Measurements from ENCODE around the gene JMJD1C.

The JMJD1C gene

GRCh38 chr10:63481815-63482421 is 16.1 kb upstream of the JMJD1C start:
- no peak for DNase-seq (ENCODE audit: low spot score)

DNA sequence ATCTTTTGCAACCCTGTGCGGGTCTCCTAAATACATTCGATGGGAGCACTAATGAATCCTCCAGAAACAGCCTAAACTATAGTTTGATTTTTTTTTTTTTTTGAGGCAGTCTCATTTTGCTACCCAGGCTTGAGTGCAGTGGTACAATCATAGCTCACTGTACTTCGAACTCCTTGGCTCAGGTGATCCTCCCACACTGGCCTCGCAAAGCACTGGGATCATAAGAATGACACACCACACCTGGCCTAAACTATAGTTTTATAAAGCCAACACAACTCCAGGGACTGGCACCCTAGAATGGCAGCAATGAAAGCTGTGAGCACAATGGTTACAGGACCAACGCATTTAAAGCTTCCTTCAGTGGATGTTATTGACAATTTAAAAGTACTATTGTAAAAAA is 14.5 kb upstream of the JMJD1C start:
- no peak for DNase-seq (ENCODE audit: low spot score)

DNA sequence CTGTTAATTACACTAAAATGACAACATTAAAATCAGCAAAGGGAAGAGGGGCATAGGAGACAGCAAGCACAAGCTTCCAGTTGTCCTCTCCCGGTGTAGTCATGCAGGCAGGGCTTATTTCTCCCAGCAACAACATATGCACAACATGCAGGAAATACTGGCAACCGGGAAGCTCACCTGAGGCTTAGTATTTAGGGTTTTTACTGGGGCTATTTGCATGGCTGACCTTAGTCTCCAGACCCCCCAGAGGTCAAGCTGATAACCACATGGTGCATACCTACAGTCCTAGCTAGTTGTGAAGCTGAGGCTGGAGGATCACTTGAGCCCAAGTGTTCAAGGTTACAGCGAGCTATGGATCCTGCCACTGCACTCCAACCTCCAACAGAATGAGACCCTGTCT is 12.8 kb upstream of the JMJD1C start:
- DNase-seq (ENCODE audit: low spot score) = no peak

DNA sequence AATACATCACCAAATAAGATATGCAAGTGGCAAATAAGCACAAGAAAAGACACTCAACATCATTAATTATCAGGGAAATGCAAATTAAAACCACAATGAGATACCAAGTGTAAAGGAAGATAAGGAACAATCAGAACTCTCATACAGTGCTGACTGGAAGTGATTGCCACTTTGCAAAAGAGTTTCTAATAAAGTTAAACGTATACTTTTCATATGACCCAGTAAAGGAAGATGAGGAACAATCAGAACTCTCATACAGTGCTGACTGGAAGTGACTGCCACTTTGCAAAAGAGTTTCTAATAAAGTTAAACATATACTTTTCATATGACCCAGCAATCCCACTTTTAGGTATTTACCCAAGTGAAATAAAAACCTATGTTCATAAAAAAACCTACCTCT is 12.2 kb upstream of the JMJD1C start:
- DNase-seq (ENCODE audit: low spot score) = no peak

GRCh38 chr10:63474488-63474887 is 8.7 kb upstream of the JMJD1C start:
- no peak for DNase-seq (ENCODE audit: low spot score)

- no peak for DNase-seq (ENCODE audit: low spot score)
Observed at GRCh38 chr10:63470928-63471327, 5.2 kb upstream of the JMJD1C start.

GRCh38 chr10:63468947-63469346 is 3.2 kb upstream of the JMJD1C start:
- DNase-seq (ENCODE audit: low spot score) = no peak

DNA sequence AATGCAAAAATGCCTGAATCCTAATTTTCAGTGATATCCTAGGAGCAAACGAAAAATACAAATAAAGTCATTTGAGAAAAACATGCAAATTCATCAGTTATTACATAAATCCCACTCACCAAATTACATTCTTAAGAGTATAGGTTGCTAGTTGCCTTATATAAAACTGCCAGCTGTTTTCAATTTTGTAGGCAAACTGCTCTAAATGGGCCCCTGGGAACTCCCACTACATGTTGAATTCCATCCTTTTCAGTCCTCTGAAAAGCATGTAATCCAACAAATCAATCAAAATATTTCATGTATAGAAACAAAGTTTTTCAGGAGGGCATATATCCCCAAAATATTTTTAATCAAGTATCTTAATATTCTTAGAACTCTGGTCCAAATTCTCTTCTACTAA is 2.1 kb upstream of the JMJD1C start:
- peak; percentile 19 for DNase-seq (ENCODE audit: low spot score)

DNA sequence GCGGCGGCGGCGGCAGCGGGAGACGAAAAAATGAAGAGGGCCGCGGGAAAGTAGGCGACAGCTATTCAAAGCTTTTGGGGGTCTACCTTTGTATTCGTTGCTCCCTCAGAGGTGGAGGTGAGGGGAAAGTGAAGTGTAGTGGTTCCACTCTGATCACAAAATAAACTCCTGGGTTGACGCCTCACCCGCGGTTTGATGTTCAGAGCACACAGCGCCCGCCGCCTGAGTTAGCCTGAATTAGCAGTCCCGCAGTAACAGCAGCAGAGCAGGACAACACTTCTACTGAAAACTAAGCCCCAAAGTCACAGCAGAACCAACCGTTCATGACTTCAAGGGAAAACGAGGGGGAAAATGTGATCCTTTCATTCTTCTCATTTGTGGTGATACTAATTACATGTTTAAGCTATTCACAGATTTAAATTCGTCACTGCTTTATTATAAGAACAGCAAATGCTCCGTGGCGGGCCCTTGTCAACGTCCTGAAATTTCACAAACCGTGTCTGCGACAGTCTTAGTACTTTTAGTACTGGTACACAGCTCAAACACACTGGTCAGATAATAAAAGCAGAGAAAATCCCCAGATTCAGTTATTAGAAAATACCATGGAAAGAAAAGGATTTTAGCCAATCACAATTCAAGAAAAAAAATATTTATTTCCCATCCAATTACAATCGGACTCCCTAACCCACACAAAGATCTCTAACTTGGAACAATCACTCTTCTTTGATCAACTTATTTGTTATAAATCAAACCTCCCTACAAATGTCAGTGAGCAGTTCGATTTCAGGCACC is 563 bp upstream of the JMJD1C start:
- peak; percentile 48 for DNase-seq (ENCODE audit: low spot score)

DNA sequence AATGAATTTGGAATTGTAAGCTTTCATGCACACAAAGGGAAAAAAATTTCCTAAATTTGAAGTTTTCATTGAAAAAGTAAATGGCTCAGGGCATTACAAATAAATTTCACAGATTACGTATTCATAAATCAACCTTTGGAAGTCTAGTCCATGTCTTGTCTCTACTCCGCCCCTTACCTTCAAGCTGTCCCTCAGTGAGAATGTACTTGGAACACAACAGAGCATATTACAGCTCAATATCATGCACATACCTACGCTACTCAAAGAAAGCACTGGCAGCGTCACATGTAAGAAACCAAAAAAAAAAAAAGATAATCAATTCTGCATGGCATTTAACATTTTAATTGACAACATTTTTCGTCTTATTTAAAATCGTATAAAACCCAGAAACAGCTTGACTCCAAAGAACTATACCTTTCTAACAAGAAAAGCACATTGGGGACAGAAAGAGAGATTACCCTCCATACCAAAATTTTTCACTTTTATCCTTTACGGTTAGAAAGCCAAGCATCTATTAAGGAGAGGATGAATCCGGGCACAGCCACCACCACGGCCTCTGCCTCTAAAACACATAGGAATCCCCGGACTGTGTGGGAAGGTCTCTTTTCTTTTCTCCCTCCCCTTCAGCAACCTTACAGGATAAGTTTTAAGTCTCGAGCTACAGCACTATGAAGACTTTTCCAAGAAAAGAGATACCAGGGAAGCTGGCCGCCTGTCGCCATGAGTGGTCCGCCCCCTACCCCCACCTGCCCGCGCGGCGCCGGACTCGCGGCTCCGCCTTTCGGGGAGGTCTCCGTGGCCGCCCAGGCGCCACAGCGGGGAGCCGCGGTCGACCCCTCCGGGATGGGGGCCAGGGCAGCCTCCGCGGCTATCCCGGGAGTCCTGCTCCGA is 1.1 kb downstream of the JMJD1C start:
- DNase-seq (ENCODE audit: low spot score) = peak; percentile 67

DNA sequence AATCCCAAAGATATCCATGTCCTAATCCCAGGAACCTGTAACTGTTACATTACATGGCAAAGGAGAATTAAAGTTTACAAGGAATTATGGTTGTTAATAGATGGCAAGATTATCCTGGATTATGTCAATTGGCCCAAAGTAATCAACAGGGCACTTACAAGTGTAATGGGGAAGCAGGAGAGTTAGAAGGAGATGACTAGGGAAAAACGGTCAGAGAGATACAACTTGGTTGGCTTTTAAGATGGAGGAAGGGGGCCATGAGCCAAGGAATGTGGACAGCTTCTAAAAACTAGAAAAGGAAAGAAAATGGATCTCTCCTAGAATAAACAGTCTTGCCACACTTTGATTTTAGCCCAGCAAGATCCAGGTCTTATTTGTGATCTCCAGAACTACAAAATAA is 3.3 kb downstream of the JMJD1C start:
- no peak for DNase-seq (ENCODE audit: low spot score)

DNA sequence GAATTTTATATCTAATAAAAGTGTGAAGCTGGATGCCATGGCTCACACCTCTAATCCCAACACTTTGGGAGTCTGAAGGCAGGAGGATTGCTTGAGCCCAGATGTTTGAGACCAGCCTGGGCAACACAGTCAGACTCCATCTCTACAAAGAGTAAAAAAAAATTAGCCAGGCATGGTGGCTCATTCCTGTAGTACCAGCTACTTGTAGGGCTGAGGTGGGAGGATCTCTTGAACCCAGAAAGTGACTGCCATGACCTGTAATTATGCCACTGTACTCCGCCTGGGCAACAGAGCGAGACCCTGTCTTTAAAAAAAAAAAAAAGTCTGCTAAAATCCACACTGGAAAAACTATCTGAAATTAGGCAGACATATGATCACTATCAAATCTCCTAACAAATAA is 7.6 kb downstream of the JMJD1C start:
- DNase-seq (ENCODE audit: low spot score) = no peak

DNA sequence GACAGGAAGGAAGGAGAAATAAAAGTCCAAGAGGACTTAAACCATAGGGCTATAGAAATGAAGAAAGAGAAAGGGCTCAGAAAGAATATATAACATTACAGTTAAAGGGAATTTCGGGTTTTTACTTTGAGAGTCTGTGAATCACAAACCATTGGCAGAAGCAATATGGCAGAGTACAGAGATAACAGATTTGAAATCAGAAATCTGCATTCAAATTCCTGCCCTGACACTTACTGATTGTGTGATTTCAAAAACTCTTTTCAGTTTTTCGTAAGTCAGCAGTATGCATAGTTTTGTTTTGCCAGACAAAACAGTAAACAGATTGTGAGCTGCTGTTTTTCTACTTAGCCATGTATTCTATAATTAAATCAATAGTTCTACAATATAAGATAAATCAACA is 8.2 kb downstream of the JMJD1C start:
- no peak for DNase-seq (ENCODE audit: low spot score)

- DNase-seq (ENCODE audit: low spot score) = peak; percentile 70
Observed at GRCh38 chr10:63456437-63457210, 9.2 kb downstream of the JMJD1C start.

GRCh38 chr10:63455507-63455906 is 10.3 kb downstream of the JMJD1C start:
- no peak for DNase-seq (ENCODE audit: low spot score)

- DNase-seq (ENCODE audit: low spot score) = no peak
Observed at GRCh38 chr10:63454631-63455030, 11.1 kb downstream of the JMJD1C start.

- DNase-seq (ENCODE audit: low spot score) = no peak
Observed at GRCh38 chr10:63452524-63452923, 13.3 kb downstream of the JMJD1C start.

DNA sequence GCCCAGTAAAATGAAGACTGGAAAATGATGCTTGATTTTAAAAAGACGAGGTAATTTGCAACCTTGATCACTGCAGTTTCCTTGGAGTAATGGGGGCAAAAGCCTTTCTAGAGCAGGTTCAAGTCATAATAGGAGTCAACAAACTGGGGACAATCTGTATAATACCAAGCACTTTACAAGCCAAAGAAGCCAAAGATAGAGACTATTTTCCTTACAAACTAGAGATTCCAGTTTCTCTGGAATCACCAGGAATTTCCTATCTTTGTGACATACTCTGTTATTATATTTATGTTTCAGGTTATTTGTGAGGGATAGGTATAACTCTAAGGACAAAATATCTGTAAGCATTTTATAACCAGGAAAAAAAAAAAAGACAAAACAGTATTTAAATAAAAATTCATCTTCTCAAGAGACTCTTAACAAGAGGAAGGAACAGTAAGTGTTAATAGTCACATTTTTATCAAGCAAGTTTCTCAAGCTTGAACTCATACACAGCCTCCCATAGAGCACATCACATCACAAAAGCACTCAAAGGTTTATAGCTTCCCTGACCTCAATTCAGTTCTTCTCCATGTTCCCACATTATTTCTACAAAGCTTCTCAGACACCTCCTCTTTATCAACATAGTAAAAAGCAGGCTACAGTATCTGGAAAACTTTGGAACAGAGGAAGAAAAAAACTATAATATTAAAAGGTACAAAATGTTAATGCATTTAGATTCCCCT is 18.9 kb downstream of the JMJD1C start:
- no peak for DNase-seq (ENCODE audit: low spot score)

DNA sequence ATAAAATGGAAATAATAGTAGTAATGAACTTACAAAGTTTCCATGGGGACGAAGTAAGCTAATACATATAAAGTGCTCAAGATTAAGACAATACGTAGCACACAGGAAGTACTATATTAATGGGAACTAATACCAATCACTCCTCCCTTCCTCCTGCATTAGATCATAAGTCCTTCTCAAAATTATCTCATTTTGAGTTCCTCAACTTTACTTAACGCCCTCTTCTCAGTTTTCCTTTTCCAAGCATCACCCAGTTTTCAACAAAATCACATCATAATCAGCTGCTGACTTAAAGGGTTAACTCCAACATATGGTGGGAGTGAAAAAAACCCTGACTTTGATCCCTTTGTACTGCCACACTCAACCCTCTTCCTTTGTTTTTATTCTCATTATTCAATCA is 24.4 kb downstream of the JMJD1C start:
- no peak for DNase-seq (ENCODE audit: low spot score)

- no peak for DNase-seq (ENCODE audit: low spot score)
Observed at GRCh38 chr10:63439607-63440006, 26.2 kb downstream of the JMJD1C start.
